Mesenchymal stem cell (in vitro differentiated cells and primary cell): ENCODE results near the gene PPME1.
A peak's percentile ranks its signal among the peaks of the same experiment; 100 is the strongest.

ENCODE experiments used
- DNase-seq: peaks from one replicate; pipeline ENCODE4 v3.0.0-alpha.2; 2013
- H2AFZ ChIP-seq: one replicate; pipeline ENCODE4 v1.6.1; 2013; ENCODE audit warnings: low read depth, mild to moderate bottlenecking, control low read depth, inconsistent platforms, low read length, moderate library complexity
- H2AK5ac ChIP-seq: 2 replicates; pipeline ENCODE4 v1.6.1; 2013; ENCODE audit warnings: low read length, moderate library complexity, mild to moderate bottlenecking, inconsistent platforms; ENCODE audit not compliant: severe bottlenecking
- H2BK120ac ChIP-seq: one replicate; pipeline ENCODE4 v1.6.1; 2013; ENCODE audit warnings: low read depth, mild to moderate bottlenecking, inconsistent platforms, low read length, moderate library complexity
- H2BK12ac ChIP-seq, 2 experiments: one replicate each; pipeline ENCODE4 v1.6.1; 2013; ENCODE audit warnings: inconsistent platforms in 2 of 2, low read length in 2 of 2, mild to moderate bottlenecking in 2 of 2, moderate library complexity in 2 of 2, control low read depth in 1 of 2
- H2BK15ac ChIP-seq: one replicate; pipeline ENCODE4 v1.6.1; 2013; ENCODE audit warnings: mild to moderate bottlenecking, low read depth, inconsistent platforms; ENCODE audit not compliant: poor library complexity, severe bottlenecking
- H2BK5ac ChIP-seq: 2 replicates; pipeline ENCODE4 v1.6.1; 2013; ENCODE audit warnings: low read depth, mild to moderate bottlenecking, low read length, control low read depth, inconsistent platforms; ENCODE audit not compliant: poor library complexity, severe bottlenecking
- H3K14ac ChIP-seq, 2 experiments: one replicate each; pipeline ENCODE4 v1.6.1; 2013; ENCODE audit warnings: inconsistent platforms in 2 of 2, low read length in 2 of 2, control low read depth in 1 of 2, mild to moderate bottlenecking in 1 of 2, moderate library complexity in 1 of 2
- H3K18ac ChIP-seq, 2 experiments: one replicate each; pipeline ENCODE4 v1.6.1; 2013; ENCODE audit warnings: inconsistent platforms in 2 of 2, low read length in 2 of 2, control low read depth in 1 of 2, low read depth in 1 of 2, mild to moderate bottlenecking in 1 of 2
- H3K23ac ChIP-seq, 2 experiments: one replicate each; pipeline ENCODE4 v1.6.1; 2013; ENCODE audit warnings: inconsistent platforms in 2 of 2, low read length in 2 of 2, mild to moderate bottlenecking in 2 of 2, moderate library complexity in 2 of 2, control low read depth in 1 of 2
- H3K27ac ChIP-seq: 2 replicates; pipeline ENCODE4 v1.5.1; 2013; ENCODE audit warnings: mild to moderate bottlenecking, moderate library complexity, low read length, control low read depth, inconsistent platforms; ENCODE audit not compliant: poor library complexity, severe bottlenecking
- H3K27me3 ChIP-seq, 2 experiments: 2 replicates each; pipeline versions ENCODE4 v1.6.1 to v1.7.0; 2013; ENCODE audit warnings: low read length in 2 of 2, mild to moderate bottlenecking in 2 of 2, moderate library complexity in 2 of 2, control low read depth in 1 of 2, inconsistent platforms in 1 of 2; ENCODE audit not compliant: control insufficient read depth in 1 of 2, insufficient read depth in 1 of 2
- H3K36me3 ChIP-seq, 2 experiments: 2 replicates each; pipeline versions ENCODE4 v1.6.1 to v1.7.0; 2013; ENCODE audit warnings: low read length in 2 of 2, control low read depth in 1 of 2, inconsistent platforms in 1 of 2, low read depth in 1 of 2, mild to moderate bottlenecking in 1 of 2; ENCODE audit not compliant: insufficient read depth in 2 of 2, control insufficient read depth in 1 of 2
- H3K4ac ChIP-seq, 2 experiments: one replicate each; pipeline ENCODE4 v1.6.1; 2013; ENCODE audit warnings: inconsistent platforms in 2 of 2, low read length in 2 of 2, mild to moderate bottlenecking in 2 of 2, moderate library complexity in 2 of 2, control low read depth in 1 of 2, low read depth in 1 of 2
- H3K4me1 ChIP-seq: 2 replicates; pipeline ENCODE4 v1.6.1; 2013; ENCODE audit warnings: low read depth, low read length, control low read depth; ENCODE audit not compliant: control insufficient read depth, insufficient read depth
- H3K4me2 ChIP-seq: 2 replicates; pipeline ENCODE4 v1.6.1; 2013; ENCODE audit warnings: low read length, mild to moderate bottlenecking, inconsistent platforms; ENCODE audit not compliant: poor library complexity, severe bottlenecking
- H3K4me3 ChIP-seq, 2 experiments: 2 replicates each; pipeline versions ENCODE4 v1.5.1 to v1.7.0; 2013; ENCODE audit warnings: low read length in 2 of 2, mild to moderate bottlenecking in 2 of 2, control low read depth in 1 of 2, low read depth in 1 of 2; ENCODE audit not compliant: insufficient read depth in 1 of 2
- H3K79me1 ChIP-seq: replicated peaks from 2 replicates; pipeline ENCODE4 v1.6.1; 2013; ENCODE audit warnings: mild to moderate bottlenecking, control low read depth, low read length, inconsistent platforms; ENCODE audit not compliant: poor library complexity, severe bottlenecking
- H3K9ac ChIP-seq: 2 replicates; pipeline ENCODE4 v1.7.0; 2013; ENCODE audit warnings: mild to moderate bottlenecking, low read length, moderate library complexity
- H3K9me3 ChIP-seq: 2 replicates; pipeline ENCODE4 v1.7.0; 2013; ENCODE audit warnings: mild to moderate bottlenecking, low read length; ENCODE audit not compliant: control insufficient read depth
- H4K8ac ChIP-seq: one replicate; pipeline ENCODE4 v1.6.1; 2013; ENCODE audit warnings: inconsistent platforms, mild to moderate bottlenecking, low read length, moderate library complexity
- H4K91ac ChIP-seq: one replicate; pipeline ENCODE4 v1.6.1; 2013; ENCODE audit warnings: mild to moderate bottlenecking, low read length, inconsistent platforms
- WGBS: methylation state at CpG from one replicate; pipeline ENCODE4 v1.1.7; 2013; ENCODE audit warnings: mixed read lengths; 5-methylcytosine and 5-hydroxymethylcytosine counted together

PPME1 gene

GRCh38 chr11:74169738-74170458 is 1.2 kb upstream of the PPME1 start:
- WGBS = 21% methylated on average over 9 of the region's 9 CpGs
- Histone ChIP-seq H3K14ac (peak overlapping the region in 1 of 2 experiments; percentile 2), H3K27me3 (no peaks in the 10 kb centered on the region)

GRCh38 chr11:74171630-74171968 is 510 bp downstream of the PPME1 start:
- peak overlapping the region; percentile 90 for H3K27ac ChIP-seq
- peak overlapping the region in 1 of 2 experiments; percentile 99 for H3K14ac ChIP-seq
- H2AK5ac ChIP-seq = no peak overlapping the region
- H2BK12ac ChIP-seq = peak overlapping the region in 1 of 2 experiments; percentile 57
- H3K27me3 ChIP-seq = no peaks in the 10 kb centered on the region
- H3K18ac ChIP-seq = peak overlapping the region in 1 of 2 experiments; percentile 99
- H2BK15ac ChIP-seq = no peak overlapping the region
- WGBS = 5% methylated on average over 5 of the region's 5 CpGs
- H2BK120ac ChIP-seq = no peak overlapping the region
- peaks cover 0 to 34% of the 10 kb centered on the region in 2 experiments for H3K36me3 ChIP-seq
- H2AFZ ChIP-seq = no peak overlapping the region
- H3K9me3 ChIP-seq = no peaks in the 10 kb centered on the region
- peak overlapping the region; percentile 97 for H3K9ac ChIP-seq
- H3K79me1 ChIP-seq = peaks cover 1% of the 10 kb centered on the region
- peak overlapping the region; percentile 48 for H2BK5ac ChIP-seq
- peak overlapping the region; percentile 63 to 78 for H3K4ac ChIP-seq
- peak overlapping the region; percentile 87 to 98 for H3K4me3 ChIP-seq
- peak overlapping the region in 1 of 2 experiments; percentile 85 for H3K23ac ChIP-seq
- no peak overlapping the region for H4K8ac ChIP-seq
- H3K4me2 ChIP-seq = peak overlapping the region; percentile 74
- peak; percentile 25 for DNase-seq
- no peak overlapping the region for H4K91ac ChIP-seq
- H3K4me1 ChIP-seq = no peaks in the 10 kb centered on the region

More at GRCh38 chr11:74169738-74170458, 1.2 kb upstream of the PPME1 start:
- Histone ChIP-seq H2BK15ac (no peak overlapping the region), H3K4me2 (peak overlapping the region; percentile 64), H2AK5ac (no peak overlapping the region), H3K23ac (no peak overlapping the region), H3K27ac (peak overlapping the region; percentile 56), H3K9me3 (no peaks in the 10 kb centered on the region), H3K4me3 (peak overlapping the region in 1 of 2 experiments; percentile 87), H3K79me1 (peaks cover 4% of the 10 kb centered on the region), H4K8ac (no peak overlapping the region), H3K4me1 (no peaks in the 10 kb centered on the region), H3K9ac (peak overlapping the region; percentile 97), H2BK5ac (no peak overlapping the region), H2BK12ac (no peak overlapping the region), H2AFZ (no peak overlapping the region), H3K36me3 (peaks cover 7 to 37% of the 10 kb centered on the region in 2 experiments), H3K18ac (no peak overlapping the region), H2BK120ac (no peak overlapping the region), H4K91ac (no peak overlapping the region), H3K4ac (no peak overlapping the region)
- peak; percentile 23 for DNase-seq

GRCh38 chr11:74171997-74172396 is 908 bp downstream of the PPME1 start:
- H3K23ac ChIP-seq = no peak overlapping the region
- H3K79me1 ChIP-seq = peaks cover 1% of the 10 kb centered on the region
- no peak overlapping the region for H3K18ac ChIP-seq
- H4K91ac ChIP-seq = no peak overlapping the region
- peaks cover under 1% of the 10 kb centered on the region for H3K4me1 ChIP-seq
- H2BK5ac ChIP-seq = no peak overlapping the region
- H3K27ac ChIP-seq = peak overlapping the region; percentile 90
- H2BK15ac ChIP-seq = no peak overlapping the region
- H2BK120ac ChIP-seq = no peak overlapping the region
- no peak overlapping the region for H2AFZ ChIP-seq
- H2BK12ac ChIP-seq = no peak overlapping the region
- peak overlapping the region; percentile 74 for H3K4me2 ChIP-seq
- no peaks in the 10 kb centered on the region for H3K27me3 ChIP-seq
- 29% methylated on average over 5 of the region's 5 CpGs for WGBS
- H3K9ac ChIP-seq = peak overlapping the region; percentile 97
- no peak overlapping the region for H2AK5ac ChIP-seq
- no peaks in the 10 kb centered on the region for H3K9me3 ChIP-seq
- no peak overlapping the region for H4K8ac ChIP-seq
- H3K4me3 ChIP-seq = peak overlapping the region; percentile 36 to 87
- H3K14ac ChIP-seq = no peak overlapping the region
- no peak overlapping the region for H3K4ac ChIP-seq
- H3K36me3 ChIP-seq = peaks cover under 1 to 30% of the 10 kb centered on the region in 2 experiments
- DNase-seq = peak; percentile 20

GRCh38 chr11:74175920-74176319 is 4.8 kb downstream of the PPME1 start:
- H3K4ac ChIP-seq = no peak overlapping the region
- H3K27me3 ChIP-seq = no peaks in the 10 kb centered on the region
- H3K4me3 ChIP-seq = no peak overlapping the region
- H3K18ac ChIP-seq = no peak overlapping the region
- peaks cover 6% of the 10 kb centered on the region for H3K4me1 ChIP-seq
- H3K36me3 ChIP-seq = peaks cover 6 to 16% of the 10 kb centered on the region in 2 experiments
- DNase-seq = no peak
- no CpG with 5 or more reads among the region's 1 CpG for WGBS
- no peak overlapping the region for H3K4me2 ChIP-seq
- H3K79me1 ChIP-seq = no peaks in the 10 kb centered on the region
- no peak overlapping the region for H3K14ac ChIP-seq
- no peak overlapping the region for H2AK5ac ChIP-seq
- H3K9ac ChIP-seq = no peak overlapping the region
- no peaks in the 10 kb centered on the region for H3K9me3 ChIP-seq
- no peak overlapping the region for H2BK120ac ChIP-seq
- H3K23ac ChIP-seq = no peak overlapping the region
- H2BK15ac ChIP-seq = no peak overlapping the region
- H4K8ac ChIP-seq = no peak overlapping the region
- no peak overlapping the region for H2AFZ ChIP-seq
- no peak overlapping the region for H4K91ac ChIP-seq
- no peak overlapping the region for H2BK5ac ChIP-seq
- H3K27ac ChIP-seq = no peak overlapping the region
- H2BK12ac ChIP-seq = no peak overlapping the region
